HG02678 (cell line): ENCODE data around the gene RAB9A.
"Not testable (repeated sequence)": the region's sequence is repeated elsewhere in the genome, so short reads cannot be mapped to it uniquely, and the experiment has no call there.

Source experiments
- ATAC-seq: cut with Tn5 transposase; IDR thresholded peaks from one replicate; pipeline ENCODE4 v1.9.1; 2021; ENCODE audit warnings: mild to moderate bottlenecking, moderate library complexity; ENCODE audit not compliant: unreplicated experiment

The RAB9A gene

GRCh38 chrX:13669246-13669737, 19.6 kb upstream of the RAB9A start:
- peak; percentile 69 for ATAC-seq

GRCh38 chrX:13669755-13670154, 19.2 kb upstream of the RAB9A start:
- not testable (repeated sequence) for ATAC-seq

DNA sequence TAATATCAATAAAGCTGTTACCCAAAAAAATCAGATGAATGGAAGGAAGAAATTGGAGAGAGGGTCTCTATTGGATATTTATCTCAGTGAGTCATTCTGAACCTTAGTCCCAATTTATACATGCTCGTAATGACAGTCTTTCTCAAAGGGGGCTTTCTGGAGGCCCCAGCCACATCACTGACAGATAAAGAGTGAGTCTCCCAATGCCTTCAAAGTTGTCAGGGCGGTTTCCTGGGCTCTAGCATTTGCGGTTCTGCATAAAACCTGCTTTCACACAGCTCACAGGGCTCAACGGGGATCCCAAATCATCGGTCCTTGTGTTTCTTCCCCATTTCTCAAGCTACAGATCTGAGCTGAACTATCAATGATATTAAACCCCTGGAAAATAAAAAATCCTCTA, 18.7 kb upstream of the RAB9A start:
- ATAC-seq: no peak

GRCh38 chrX:13673016-13673415, 15.9 kb upstream of the RAB9A start:
- no peak for ATAC-seq

- no peak for ATAC-seq
Observed at GRCh38 chrX:13676885-13677284, 12.0 kb upstream of the RAB9A start.

GRCh38 chrX:13679700-13680099, 9.2 kb upstream of the RAB9A start:
- not testable (repeated sequence) for ATAC-seq

- no peak for ATAC-seq
Observed at GRCh38 chrX:13681595-13681994, 7.3 kb upstream of the RAB9A start.

DNA sequence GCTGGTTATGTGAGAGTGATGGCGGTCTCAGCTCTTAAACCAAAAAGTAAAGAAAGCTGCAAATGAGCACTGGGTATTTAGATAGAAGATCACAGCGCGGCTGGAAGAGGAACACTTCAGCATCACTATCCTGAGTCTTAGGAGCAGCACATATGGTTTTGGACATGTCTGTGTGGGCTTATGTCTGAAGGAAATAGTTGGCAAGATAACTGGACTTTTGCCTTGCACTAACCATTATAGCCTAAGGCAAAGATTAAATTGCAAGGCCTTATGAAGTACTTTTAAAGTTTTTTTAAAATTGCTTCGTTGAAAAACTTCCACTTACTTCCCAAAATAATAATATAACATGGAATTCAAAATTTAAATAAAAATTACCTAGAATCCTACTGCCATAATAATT, 4.6 kb upstream of the RAB9A start:
- ATAC-seq: no peak

DNA sequence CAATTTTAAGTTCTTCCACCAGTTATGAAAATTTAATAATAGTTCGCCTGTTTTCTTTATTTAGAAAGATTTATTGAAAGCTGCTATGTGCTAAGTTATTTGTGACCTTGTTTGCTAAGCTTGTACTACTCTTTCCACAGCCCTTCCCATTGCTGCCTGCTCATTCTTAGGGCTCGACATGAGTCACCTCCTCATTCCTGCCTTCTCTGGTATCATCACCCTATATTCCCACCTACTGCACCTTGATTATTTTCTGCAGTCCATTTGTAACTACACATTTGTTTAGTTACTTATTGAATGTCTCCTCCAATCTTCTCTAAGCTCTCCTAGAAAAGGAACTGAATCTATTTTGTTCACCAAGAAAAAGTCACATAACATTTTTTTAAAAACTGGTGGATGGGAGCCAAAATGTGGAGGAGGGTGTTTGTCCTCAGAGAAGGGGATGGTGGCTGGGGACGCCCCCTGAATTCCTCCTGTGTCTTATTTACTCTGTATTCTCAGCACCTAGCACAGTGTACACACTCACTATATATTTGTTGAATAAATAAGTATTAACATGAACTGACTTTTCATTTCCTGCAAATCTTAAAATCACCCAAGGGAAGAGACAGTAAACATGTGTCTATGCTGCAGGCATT, 3.7 kb upstream of the RAB9A start:
- ATAC-seq: no peak

- ATAC-seq: no peak
Observed at GRCh38 chrX:13687203-13687602, 1.7 kb upstream of the RAB9A start.

GRCh38 chrX:13688384-13688957, 457 bp upstream of the RAB9A start:
- ATAC-seq: no peak

DNA sequence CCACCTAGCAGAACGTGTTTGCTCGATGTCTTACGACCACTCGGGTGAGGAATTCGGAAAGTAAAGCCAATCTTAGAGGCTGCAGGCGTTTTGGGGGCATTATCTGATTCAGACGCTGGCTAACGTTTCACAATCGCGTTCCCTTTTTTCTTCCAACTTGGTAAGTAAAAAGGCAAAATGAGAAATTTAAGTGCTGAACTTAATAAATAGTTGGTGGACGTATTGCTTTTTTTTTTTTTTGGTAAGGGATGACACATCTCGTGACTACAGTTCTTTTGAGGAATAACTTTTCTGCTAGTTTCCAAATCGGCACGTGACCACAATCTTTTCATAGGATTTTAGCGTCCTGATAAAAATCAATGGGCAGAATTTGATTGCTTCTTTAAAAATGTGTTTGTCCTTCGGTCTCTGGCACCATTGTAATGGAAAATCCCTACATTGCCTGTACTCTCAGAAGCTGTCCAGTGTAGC, 848 bp downstream of the RAB9A start:
- ATAC-seq: no peak

DNA sequence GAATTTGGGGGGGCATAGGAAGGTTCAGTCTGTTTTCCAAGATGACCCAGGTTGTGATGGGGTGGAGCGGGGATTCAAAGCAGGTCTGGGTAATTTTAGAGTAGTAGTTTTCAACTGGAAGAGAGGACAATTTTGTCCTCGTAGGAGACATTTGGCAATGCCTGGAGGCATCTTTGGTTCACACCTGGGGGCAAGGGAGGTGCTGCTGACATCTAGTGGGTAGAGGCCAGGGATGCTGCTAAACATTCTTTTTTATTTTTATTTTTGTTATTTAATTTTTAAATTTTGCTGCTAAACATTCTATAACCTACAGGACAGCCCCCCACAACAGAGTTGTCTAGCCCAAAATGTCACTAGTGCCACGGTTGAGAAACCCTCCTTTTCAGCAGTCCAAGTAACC, 1.9 kb downstream of the RAB9A start:
- ATAC-seq: no peak

GRCh38 chrX:13691841-13692371, 3.0 kb downstream of the RAB9A start:
- ATAC-seq: no peak

DNA sequence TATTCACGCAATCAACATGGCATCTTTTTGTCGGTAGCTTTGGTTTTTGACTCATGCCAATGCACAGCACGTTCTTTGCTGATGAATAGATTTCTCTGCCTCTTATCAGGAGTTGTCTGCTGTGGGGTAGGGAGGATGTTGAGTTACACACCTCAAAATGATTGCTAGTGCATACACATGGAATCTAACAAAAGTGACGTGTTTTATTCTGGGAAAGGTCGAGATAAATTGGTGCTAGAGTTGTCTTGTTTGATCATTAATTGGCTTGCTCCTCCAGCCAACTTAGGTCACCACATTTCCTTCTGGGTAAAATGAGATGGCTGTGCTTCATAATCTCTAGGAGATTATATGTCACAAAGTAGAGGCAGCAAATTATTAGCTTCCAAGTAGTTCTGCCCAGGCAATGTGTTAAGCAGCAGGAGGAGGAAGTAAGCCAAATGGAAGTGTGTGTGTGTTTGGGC, 3.9 kb downstream of the RAB9A start:
- no peak for ATAC-seq

GRCh38 chrX:13693341-13693961, 4.5 kb downstream of the RAB9A start:
- no peak for ATAC-seq

GRCh38 chrX:13694359-13694758, 5.4 kb downstream of the RAB9A start:
- no peak for ATAC-seq

- no peak for ATAC-seq
Observed at GRCh38 chrX:13694983-13695382, 6.1 kb downstream of the RAB9A start.

- no peak for ATAC-seq
Observed at GRCh38 chrX:13695601-13696115, 6.7 kb downstream of the RAB9A start.

DNA sequence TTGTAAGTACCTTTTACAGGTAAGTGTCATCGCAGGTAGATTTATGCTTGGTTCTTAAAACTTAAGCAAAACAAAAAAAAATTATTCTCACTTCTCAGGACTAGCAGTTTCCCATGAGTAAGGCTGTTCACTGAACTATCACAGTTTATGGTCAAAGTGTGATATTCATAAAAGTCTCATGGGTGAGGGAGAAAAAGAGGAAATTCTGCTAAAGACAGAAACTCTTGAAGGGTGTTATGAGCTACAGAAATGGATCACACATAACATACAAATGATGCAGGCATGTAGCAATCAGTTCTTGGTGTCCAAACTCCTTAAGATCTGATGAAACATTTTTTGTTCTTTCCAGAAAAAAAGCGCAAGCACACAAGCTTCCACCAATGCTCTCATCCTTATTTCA, 8.5 kb downstream of the RAB9A start:
- peak; percentile 52 for ATAC-seq

DNA sequence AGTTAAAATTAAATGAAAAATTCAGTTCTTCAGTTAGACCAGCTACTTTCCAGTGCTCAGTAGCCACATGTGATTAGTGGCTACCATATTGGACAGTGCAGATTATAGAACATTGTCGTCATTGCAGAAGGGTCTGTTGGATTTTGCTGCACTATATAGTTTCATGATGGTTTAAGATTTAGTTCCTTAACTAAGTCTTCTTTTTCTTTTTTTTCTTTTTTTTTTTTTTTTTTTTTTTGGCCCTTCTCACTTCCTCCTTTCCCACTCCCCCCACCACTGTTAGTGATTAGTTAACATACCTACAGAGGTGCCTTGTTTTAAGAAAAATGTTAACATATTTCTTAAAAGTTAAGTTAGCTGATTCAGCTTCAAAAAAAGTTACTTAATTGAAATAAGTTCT, 9.0 kb downstream of the RAB9A start:
- ATAC-seq: no peak

DNA sequence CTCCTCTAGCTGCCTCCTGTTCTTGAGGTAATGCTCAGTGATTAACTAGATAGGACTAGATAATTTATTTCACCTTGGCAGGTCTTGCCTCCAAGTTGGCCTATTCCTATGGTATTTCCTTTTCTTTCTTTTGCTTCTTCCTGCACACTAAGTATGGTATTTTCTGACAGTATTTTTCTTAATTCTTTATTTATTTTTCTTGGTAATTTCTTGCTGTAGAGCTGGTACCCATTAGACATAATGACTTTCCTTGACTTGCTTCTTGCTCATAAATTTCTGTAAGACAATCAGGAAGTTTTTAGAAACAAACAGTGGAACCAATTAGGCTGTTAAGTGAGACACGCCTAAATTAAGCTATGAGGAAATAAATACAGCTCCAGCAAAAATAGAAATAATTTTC, 9.5 kb downstream of the RAB9A start:
- ATAC-seq: no peak
